Upper lobe of left lung (tissue), 4 donors: Measurements from ENCODE around the gene GIMD1.
"Not testable (repeated sequence)": the region's sequence is repeated elsewhere in the genome, so short reads cannot be mapped to it uniquely, and the experiment has no call there.

ENCODE experiments used
- EP300 ChIP-seq, 4 donors: sonication (generic); formaldehyde crosslinking; IDR thresholded peaks; one replicate each; pipeline ENCODE4 v1.5.1; 2017; ENCODE audit warnings: antibody characterized with exemption in 4 of 4, control low read depth in 2 of 4
- POLR2A ChIP-seq, 4 donors: fragments of 450-650 bp; IDR thresholded peaks; one replicate each; pipeline ENCODE4 v1.5.1; 2016 to 2017; ENCODE audit warnings: antibody characterized with exemption in 4 of 4, mild to moderate bottlenecking in 2 of 4
- POLR2AphosphoS5 ChIP-seq, 2 donors: sonication (generic); formaldehyde crosslinking; IDR thresholded peaks; one replicate each; pipeline ENCODE4 v1.5.1; 2017; ENCODE audit warnings: antibody characterized with exemption in 2 of 2
- TF ChIP-seq, protein P1 (sequence below), 6 experiments: fragments of 450-650 bp in 4 of 6; fragments of 200-600 bp in 2 of 6; sonication (generic) in 2 of 6; IDR thresholded peaks; one replicate each; pipeline ENCODE4 v1.5.1; 2016 to 2019; ENCODE audit warnings: antibody characterized with exemption in 6 of 6

DNA sequence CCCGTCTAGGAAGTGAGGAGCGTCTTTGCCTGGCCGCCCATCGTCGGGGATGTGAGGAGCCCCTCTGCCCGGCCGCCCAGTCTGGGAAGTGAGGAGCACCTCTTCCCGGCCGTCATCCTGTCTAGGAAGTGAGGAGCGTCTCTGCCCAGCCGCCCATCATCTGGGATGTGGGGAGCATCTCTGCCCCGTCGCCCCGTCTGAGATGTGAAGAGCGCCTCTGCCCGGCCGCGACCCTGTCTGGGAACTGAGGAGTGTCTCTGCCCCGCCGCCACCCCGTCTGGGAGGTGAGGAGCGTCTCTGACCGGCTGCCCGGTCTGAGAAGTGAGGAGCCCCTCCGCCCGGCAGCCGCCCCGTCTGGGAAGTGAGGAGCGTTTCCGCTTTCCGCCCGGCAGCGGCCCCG, 47.4 kb downstream of the GIMD1 start:
- TF ChIP-seq EP300, POLR2AphosphoS5, POLR2A (IDR thresholded peaks at IDR 0.05): not testable (repeated sequence)
- TF ChIP-seq, protein P1, sequence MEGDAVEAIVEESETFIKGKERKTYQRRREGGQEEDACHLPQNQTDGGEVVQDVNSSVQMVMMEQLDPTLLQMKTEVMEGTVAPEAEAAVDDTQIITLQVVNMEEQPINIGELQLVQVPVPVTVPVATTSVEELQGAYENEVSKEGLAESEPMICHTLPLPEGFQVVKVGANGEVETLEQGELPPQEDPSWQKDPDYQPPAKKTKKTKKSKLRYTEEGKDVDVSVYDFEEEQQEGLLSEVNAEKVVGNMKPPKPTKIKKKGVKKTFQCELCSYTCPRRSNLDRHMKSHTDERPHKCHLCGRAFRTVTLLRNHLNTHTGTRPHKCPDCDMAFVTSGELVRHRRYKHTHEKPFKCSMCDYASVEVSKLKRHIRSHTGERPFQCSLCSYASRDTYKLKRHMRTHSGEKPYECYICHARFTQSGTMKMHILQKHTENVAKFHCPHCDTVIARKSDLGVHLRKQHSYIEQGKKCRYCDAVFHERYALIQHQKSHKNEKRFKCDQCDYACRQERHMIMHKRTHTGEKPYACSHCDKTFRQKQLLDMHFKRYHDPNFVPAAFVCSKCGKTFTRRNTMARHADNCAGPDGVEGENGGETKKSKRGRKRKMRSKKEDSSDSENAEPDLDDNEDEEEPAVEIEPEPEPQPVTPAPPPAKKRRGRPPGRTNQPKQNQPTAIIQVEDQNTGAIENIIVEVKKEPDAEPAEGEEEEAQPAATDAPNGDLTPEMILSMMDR (IDR thresholded peaks at IDR 0.05), result not testable (repeated sequence)
